NCI-H82 treated with DMSO at 0.1 percent for 48 hours (cell line): ENCODE measurements around the gene GPRC5B.

Experiments
- DNase-seq: peaks from one replicate; lab custom pipeline; 2025; ENCODE audit not compliant: unreplicated experiment; lab: John Stamatoyannopoulos, UW

GPRC5B gene

DNA sequence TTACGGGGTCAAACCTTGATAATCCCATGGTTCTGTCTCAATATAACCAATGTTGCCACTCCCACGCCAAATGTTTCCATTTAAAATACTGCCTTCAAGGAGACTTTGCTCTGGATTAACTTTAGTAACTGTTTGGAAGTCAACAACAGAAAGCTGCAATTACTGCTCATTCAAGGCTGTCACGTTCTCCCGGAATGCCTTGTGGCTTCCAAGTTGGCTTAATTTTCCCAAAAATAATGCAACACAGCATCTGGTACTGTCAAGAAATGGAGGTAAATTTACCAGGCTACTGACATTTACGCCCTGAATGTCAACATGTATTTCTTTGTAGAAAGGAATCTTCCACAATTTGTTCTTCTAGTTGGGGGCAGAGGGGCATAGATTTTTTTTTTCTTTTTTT, 38.2 kb downstream of the GPRC5B start:
- DNase-seq = no peak

DNA sequence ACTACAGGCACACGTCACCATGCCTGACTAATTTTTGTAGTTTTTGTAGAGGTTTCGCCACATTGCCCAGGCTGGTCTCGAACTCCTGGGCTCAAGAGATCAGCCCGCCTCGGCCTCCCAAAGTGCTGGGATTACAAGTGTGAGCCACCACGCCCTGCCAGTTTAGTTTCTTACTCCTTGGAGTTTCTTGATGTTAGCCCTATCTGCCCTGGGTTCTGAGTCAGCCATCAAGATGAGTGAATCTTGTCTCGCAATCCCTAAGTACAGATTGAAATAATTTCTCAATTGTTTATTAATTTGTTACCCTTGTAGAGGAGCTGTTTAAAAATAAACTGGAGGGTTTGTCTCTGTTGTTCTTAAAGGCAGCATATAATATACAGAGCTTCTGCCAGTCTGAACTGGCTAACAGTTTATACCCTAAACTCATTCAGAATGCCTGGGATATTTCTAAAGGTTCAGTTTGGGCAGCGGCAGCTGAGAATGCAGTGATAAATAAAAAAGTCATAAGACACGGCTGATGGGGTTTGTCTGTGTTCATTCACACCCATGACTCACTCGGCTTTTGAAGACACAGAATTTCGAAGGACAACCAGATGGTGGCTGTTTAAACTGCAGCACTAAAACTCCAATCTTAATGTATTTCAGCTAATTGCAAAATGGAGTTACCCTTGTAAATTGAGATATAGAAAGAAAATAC, 39.6 kb downstream of the GPRC5B start:
- no peak for DNase-seq

GRCh38 chr16:19843371-19843770, 41.3 kb downstream of the GPRC5B start:
- DNase-seq = peak; percentile 44

DNA sequence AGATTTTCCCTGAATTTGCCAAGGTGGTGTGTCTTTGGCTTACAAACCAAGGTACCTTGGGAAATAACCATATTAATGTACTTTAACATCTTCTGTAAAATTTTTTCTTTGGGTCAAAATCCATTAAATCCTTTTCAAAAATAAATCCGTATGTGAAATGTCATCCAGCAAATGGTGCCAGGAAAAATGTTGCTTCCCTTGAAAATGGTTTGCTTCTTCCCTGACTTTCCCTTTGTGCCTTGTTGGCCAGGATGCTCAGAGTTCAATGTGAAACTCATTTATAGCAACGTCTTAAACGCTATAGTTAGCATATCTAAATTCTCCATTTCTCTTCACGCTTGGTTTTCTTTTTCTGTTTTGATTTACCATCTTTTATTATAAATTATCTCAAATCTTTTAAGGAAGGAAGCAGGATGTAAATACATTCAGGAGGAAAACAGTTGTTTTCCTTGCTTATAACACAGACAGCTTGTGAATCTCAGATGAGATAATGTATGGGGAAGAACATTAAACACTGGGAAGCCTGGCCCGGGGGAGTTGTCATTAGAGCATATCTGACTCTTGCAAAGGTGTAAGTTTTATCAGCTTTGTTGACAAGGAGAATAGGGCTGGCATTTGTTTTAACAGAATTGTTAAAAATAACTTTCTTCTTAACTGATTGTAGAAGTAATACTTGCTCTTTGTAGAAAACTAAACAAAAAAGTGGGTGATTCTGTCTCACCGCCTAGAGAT, 42.1 kb downstream of the GPRC5B start:
- no peak for DNase-seq

DNA sequence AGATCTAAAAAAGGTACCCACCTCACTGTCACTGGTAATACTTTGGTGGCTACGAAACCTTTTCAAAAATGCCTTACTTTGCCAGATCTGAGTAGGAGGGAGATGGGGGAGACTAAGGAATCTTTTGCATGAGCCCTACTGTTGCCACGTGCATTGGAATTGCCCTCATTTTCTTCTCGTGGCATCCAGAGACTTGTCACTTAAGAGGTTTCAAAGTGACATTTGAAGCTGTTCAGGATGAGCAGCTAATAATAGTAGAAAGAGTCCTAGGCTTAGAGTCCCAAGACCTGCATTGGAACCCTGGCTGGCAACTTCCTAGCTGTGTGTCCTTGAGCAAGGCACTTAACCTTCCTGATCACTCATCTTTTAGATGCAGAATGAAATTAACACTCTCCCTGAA, 43.5 kb downstream of the GPRC5B start:
- no peak for DNase-seq

- peak; percentile 59 for DNase-seq
Observed at GRCh38 chr16:19840524-19841110, 44.0 kb downstream of the GPRC5B start.

GRCh38 chr16:19837984-19838707, 46.5 kb downstream of the GPRC5B start:
- DNase-seq = no peak

- peak; percentile 90 for DNase-seq
Observed at GRCh38 chr16:19837331-19837980, 47.2 kb downstream of the GPRC5B start.

GRCh38 chr16:19835968-19836421, 48.7 kb downstream of the GPRC5B start:
- no peak for DNase-seq

DNA sequence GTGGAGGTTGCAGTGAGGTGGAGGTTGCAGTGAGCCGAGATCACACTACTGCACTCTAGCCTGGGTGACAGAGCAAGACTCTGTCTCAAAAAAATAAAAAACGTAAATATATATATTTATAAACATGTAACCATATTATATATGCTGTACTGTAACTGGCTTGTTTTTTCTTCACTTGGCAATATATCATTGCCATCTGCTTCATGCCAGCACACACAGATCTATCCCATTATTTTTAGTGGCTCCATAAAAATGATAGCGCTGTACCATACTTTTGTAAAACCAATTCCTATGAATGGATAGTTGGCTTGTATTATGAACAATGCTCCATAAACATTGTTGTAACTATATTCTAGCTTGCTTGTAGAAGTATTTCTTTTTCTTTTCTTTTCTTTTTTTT, 49.5 kb downstream of the GPRC5B start:
- no peak for DNase-seq

- DNase-seq = no peak
Observed at GRCh38 chr16:19833581-19833980, 51.1 kb downstream of the GPRC5B start.

DNA sequence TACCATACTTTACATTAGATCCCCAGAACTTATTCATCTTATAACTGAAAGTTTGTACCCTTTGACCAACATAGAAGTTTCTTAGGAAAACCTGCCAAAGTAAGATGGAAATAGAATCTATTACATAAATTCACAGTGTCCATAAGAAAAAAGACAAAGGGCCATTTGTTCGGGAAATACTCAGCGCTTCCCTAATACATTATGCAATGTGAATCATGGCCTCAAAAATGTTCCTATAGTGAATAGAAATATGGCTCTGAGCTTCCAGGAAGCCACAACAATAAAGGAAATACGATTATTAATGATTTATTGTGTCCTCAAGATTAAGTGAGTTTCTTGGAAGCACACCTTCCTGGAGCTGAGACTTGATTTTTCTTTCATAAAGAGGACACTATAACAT, 51.5 kb downstream of the GPRC5B start:
- DNase-seq = no peak

- no peak for DNase-seq
Observed at GRCh38 chr16:19831678-19832077, 53.0 kb downstream of the GPRC5B start.

- no peak for DNase-seq
Observed at GRCh38 chr16:19830902-19831560, 53.6 kb downstream of the GPRC5B start.

- DNase-seq = no peak
Observed at GRCh38 chr16:19829844-19830692, 54.6 kb downstream of the GPRC5B start.

DNA sequence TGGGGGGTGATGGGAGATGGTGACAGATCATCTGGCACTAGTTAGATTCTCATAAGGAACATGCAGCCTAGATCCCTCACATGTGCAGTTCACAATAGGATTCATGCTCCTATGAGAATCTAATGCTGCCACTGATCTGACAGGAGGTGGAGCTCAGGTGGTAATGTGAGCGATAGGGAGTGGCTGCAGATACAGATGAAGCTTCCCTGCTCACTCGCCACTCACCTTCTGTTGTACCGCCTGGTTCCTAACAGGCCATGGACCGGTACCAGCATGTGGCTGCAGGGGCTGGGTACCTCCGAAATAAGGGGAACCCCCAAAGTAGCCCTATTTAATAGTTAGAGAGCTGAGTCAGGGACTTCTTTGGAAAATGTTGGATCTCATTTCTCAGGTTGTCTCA, 60.4 kb downstream of the GPRC5B start:
- no peak for DNase-seq

- DNase-seq = no peak
Observed at GRCh38 chr16:19823322-19823721, 61.3 kb downstream of the GPRC5B start.

- no peak for DNase-seq
Observed at GRCh38 chr16:19822533-19822932, 62.1 kb downstream of the GPRC5B start.

DNA sequence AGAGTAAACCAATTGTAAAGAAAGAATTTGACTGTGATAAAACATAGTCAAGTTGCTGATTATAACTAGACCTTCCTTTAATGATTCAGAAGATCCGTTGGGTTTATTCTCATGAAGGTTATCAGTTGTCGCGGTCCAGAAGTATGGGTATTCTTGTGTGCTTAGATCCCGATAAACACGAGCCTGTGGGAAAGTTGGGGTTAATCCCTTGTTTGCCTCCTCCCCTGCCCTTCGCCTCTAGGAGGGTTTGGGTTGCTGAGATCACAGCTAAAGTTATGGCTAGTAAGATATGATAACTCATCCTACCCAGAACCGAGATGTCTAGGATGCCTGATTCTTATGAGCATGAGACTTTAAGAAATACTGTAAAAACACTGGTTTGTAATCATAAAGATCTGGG, 66.8 kb downstream of the GPRC5B start:
- no peak for DNase-seq

GRCh38 chr16:19817122-19817521, 67.5 kb downstream of the GPRC5B start:
- DNase-seq = no peak
